ENCODE results near the gene PRDM15.

The PRDM15 gene

DNA sequence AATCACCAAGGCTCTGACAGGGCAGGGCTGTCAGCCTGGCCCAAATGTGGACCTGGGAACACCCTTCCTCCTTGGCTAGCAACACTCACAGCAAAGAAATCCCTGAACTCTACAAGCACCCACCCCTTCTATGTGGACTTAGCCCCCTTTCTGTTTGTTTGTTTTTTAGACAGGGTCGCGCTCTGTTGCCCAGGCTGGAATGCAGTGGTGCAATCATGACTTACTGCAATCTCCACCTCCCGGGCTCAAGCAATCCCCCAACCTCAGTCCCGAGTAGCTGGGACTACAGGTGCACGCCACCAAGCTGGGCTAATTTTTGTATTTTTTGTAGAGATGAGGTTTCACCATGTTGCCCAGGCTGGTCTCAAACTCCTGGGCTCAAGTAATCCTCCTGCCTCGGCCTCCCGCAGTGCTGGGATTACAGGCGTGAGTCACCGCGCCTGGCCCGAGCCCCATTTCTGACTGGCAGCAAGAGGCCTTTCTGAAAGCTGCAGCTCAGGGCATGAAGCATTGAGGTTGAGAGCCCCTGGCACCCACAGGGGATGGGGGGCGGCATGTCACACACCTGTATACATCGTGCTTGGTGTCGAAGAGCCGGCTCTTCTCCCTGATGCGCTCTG, 128.5 kb downstream of the PRDM15 start:
- Histone ChIP-seq H3K27ac (ENCODE audit: low read depth, low read length) (no peak overlapping the region), H3K4me1 (ENCODE audit: control insufficient read depth, insufficient read depth, low read length, unreplicated experiment) (peaks cover 29% of the 10 kb centered on the region)

DNA sequence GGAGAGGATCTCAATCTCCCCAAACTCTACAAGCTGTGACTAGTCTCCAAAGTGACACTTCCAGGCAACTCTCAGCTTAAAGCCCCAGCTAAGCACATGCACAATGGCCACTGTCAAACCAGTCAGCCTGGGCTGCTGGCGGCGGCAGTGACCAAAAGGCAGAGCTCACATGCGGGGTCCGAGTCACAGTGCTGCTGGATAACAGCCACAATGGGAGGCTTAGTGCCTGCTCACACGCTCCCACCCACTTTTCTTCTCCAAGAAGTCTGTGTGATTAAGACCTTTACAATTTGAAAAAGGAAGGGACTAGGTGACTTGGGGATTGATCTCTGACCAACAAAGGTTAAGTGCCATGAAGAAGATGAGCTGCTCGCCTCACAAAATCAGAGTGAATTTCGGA, 129.1 kb downstream of the PRDM15 start:
- Histone ChIP-seq H3K79me2 (ENCODE audit: control insufficient read depth, insufficient read depth, low read length, unreplicated experiment) (no peaks in the 10 kb centered on the region), H3K36me3 (ENCODE audit: insufficient read depth, low read length) (no peaks in the 10 kb centered on the region)

More for the DNA sequence above, 128.5 kb downstream of the PRDM15 start:
- Histone ChIP-seq H2AFZ (ENCODE audit: low read length, unreplicated experiment) (no peak overlapping the region), H3K36me3 (ENCODE audit: insufficient read depth, low read length) (no peaks in the 10 kb centered on the region), H3K4me3 (ENCODE audit: low read depth, low read length) (no peak overlapping the region), H3K27me3 (ENCODE audit: insufficient read depth, low read length) (no peaks in the 10 kb centered on the region), H3K79me2 (ENCODE audit: control insufficient read depth, insufficient read depth, low read length, unreplicated experiment) (no peaks in the 10 kb centered on the region)

GRCh38 chr21:41749286-41749685, 129.9 kb downstream of the PRDM15 start:
- Histone ChIP-seq H3K79me2 (ENCODE audit: control insufficient read depth, insufficient read depth, low read length, unreplicated experiment) (no peaks in the 10 kb centered on the region), H3K36me3 (ENCODE audit: insufficient read depth, low read length) (no peaks in the 10 kb centered on the region), H3K4me3 (ENCODE audit: low read depth, low read length) (no peak overlapping the region), H3K27ac (ENCODE audit: low read depth, low read length) (no peak overlapping the region), H3K4me1 (ENCODE audit: control insufficient read depth, insufficient read depth, low read length, unreplicated experiment) (peaks cover 29% of the 10 kb centered on the region), H2AFZ (ENCODE audit: low read length, unreplicated experiment) (no peak overlapping the region), H3K27me3 (ENCODE audit: insufficient read depth, low read length) (no peaks in the 10 kb centered on the region)

More for the DNA sequence above, 129.1 kb downstream of the PRDM15 start:
- no peak overlapping the region for H2AFZ ChIP-seq (ENCODE audit: low read length, unreplicated experiment)
- no peak overlapping the region for H3K4me3 ChIP-seq (ENCODE audit: low read depth, low read length)
- H3K4me1 ChIP-seq (ENCODE audit: control insufficient read depth, insufficient read depth, low read length, unreplicated experiment): peaks cover 29% of the 10 kb centered on the region
- no peak overlapping the region for H3K27ac ChIP-seq (ENCODE audit: low read depth, low read length)
- H3K27me3 ChIP-seq (ENCODE audit: insufficient read depth, low read length): no peaks in the 10 kb centered on the region

All from ACC112 (cell line).